Nephron (organoid): ENCODE data around the gene HYAL3.
A peak's percentile ranks its signal among the peaks of the same experiment; 100 is the strongest.
"Not testable (repeated sequence)": the region's sequence is repeated elsewhere in the genome, so short reads cannot be mapped to it uniquely, and the experiment has no call there.

Experiments
- H3K27ac Mint-ChIP-seq, 3 experiments: 2 replicates each; pipeline ENCODE4 v1.8.0; 2020; ENCODE audit warnings: mixed read lengths in 3 of 3, mild to moderate bottlenecking in 2 of 3, moderate library complexity in 1 of 3
- H3K27me3 Mint-ChIP-seq: 2 replicates; pipeline ENCODE4 v1.8.0; 2021; ENCODE audit warnings: low read depth, mild to moderate bottlenecking, moderate library complexity, mixed read lengths
- H3K36me3 Mint-ChIP-seq: 2 replicates; pipeline ENCODE4 v1.8.0; 2020; ENCODE audit warnings: low read depth, mixed read lengths
- H3K4me1 Mint-ChIP-seq: 2 replicates; pipeline ENCODE4 v1.8.0; 2020; ENCODE audit warnings: mixed read lengths
- H3K4me3 Mint-ChIP-seq, 3 experiments: 2 replicates each; pipeline ENCODE4 v1.8.0; 2020; ENCODE audit warnings: mild to moderate bottlenecking in 3 of 3, mixed read lengths in 3 of 3, moderate library complexity in 2 of 3
- H3K9me3 Mint-ChIP-seq: 2 replicates; pipeline ENCODE4 v1.8.0; 2020; ENCODE audit warnings: mixed read lengths
- CTCF ChIP-seq, 3 experiments: fragments of 200-600 bp; sonication (generic); IDR thresholded peaks; one replicate each; pipeline ENCODE4 v1.5.0; 2021; ENCODE audit warnings: antibody characterized with exemption in 3 of 3; ENCODE audit not compliant: unreplicated experiment in 3 of 3

Gene HYAL3

GRCh38 chr3:50265571-50265970, 33.6 kb downstream of the HYAL3 start:
- TF ChIP-seq CTCF (IDR thresholded peaks at IDR 0.05; ENCODE audit: unreplicated experiment in 3 of 3): no peak
- Mint-ChIP-seq H3K9me3 (no peaks in the 10 kb centered on the region), H3K4me1 (peaks cover 72% of the 10 kb centered on the region), H3K27ac (peak overlapping the region; percentile 90 to 99 (median 97)), H3K36me3 (no peaks in the 10 kb centered on the region), H3K27me3 (no peaks in the 10 kb centered on the region), H3K4me3 (peak overlapping the region; percentile 55 to 80 (median 76))

- Mint-ChIP-seq H3K27ac (peak overlapping the region; percentile 97 to 99 (median 99)), H3K4me1 (peaks cover 70% of the 10 kb centered on the region), H3K27me3 (no peaks in the 10 kb centered on the region), H3K4me3 (peak overlapping the region; percentile 61 to 74 (median 74)), H3K9me3 (no peaks in the 10 kb centered on the region), H3K36me3 (no peaks in the 10 kb centered on the region)
- TF ChIP-seq CTCF (IDR thresholded peaks at IDR 0.05; ENCODE audit: unreplicated experiment in 3 of 3): no peak
These were observed 34.2 kb downstream of the HYAL3 start for GRCh38 chr3:50264964-50265485.

GRCh38 chr3:50264383-50264963, 34.7 kb downstream of the HYAL3 start:
- no peaks in the 10 kb centered on the region for H3K27me3 Mint-ChIP-seq
- no peaks in the 10 kb centered on the region for H3K36me3 Mint-ChIP-seq
- peaks cover 69% of the 10 kb centered on the region for H3K4me1 Mint-ChIP-seq
- peak overlapping the region; percentile 97 to 99 (median 99) for H3K27ac Mint-ChIP-seq
- TF ChIP-seq CTCF (IDR thresholded peaks at IDR 0.05; ENCODE audit: unreplicated experiment in 3 of 3): no peak
- peak overlapping the region; percentile 61 to 74 (median 62) for H3K4me3 Mint-ChIP-seq
- H3K9me3 Mint-ChIP-seq: no peaks in the 10 kb centered on the region

GRCh38 chr3:50263478-50264382, 35.5 kb downstream of the HYAL3 start:
- H3K27ac Mint-ChIP-seq: peak overlapping the region; percentile 97 to 99 (median 99)
- H3K9me3 Mint-ChIP-seq: no peaks in the 10 kb centered on the region
- H3K27me3 Mint-ChIP-seq: no peaks in the 10 kb centered on the region
- H3K36me3 Mint-ChIP-seq: no peaks in the 10 kb centered on the region
- H3K4me3 Mint-ChIP-seq: peak overlapping the region; percentile 61 to 65 (median 62)
- no peak for TF ChIP-seq CTCF (IDR thresholded peaks at IDR 0.05; ENCODE audit: unreplicated experiment in 3 of 3)
- peaks cover 71% of the 10 kb centered on the region for H3K4me1 Mint-ChIP-seq

GRCh38 chr3:50262778-50263177, 36.4 kb downstream of the HYAL3 start:
- Mint-ChIP-seq H3K9me3 (no peaks in the 10 kb centered on the region), H3K27me3 (no peaks in the 10 kb centered on the region), H3K4me3 (peak overlapping the region; percentile 5 to 59 (median 59)), H3K36me3 (no peaks in the 10 kb centered on the region), H3K27ac (peak overlapping the region; percentile 97 to 99 (median 99)), H3K4me1 (peaks cover 70% of the 10 kb centered on the region)
- TF ChIP-seq CTCF (IDR thresholded peaks at IDR 0.05; ENCODE audit: unreplicated experiment in 3 of 3): no peak

- not testable (repeated sequence) for H3K27me3 Mint-ChIP-seq, H3K9me3 Mint-ChIP-seq, H3K36me3 Mint-ChIP-seq
- H3K4me1 Mint-ChIP-seq: peaks cover 69% of the 10 kb centered on the region
- H3K4me3 Mint-ChIP-seq: peak overlapping the region in 2 of 3 experiments; percentile 59
- H3K27ac Mint-ChIP-seq: peak overlapping the region; percentile 97 to 99 (median 99)
These were observed 37.0 kb downstream of the HYAL3 start for GRCh38 chr3:50262200-50262599.
